Fibroblast of lung (primary cell): ENCODE data around the gene TIAM2. TPM values are rescaled to one million over a fixed set of nuclear protein-coding genes. Genes with fewer than 3 reads are reported as not detected.

Source experiments
- DNase-seq, 2 donors: peaks; one replicate each; pipeline versions ENCODE4 v3.0.0 to v3.0.0-alpha.2; 2010; ENCODE audit warnings: low read depth in 2 of 2
- H2AFZ ChIP-seq: 2 replicates; pipeline ENCODE4 v1.5.1; 2012; ENCODE audit warnings: low read length, control low read depth, inconsistent platforms
- H3K27ac ChIP-seq: 2 replicates; pipeline ENCODE4 v1.5.1; 2011; ENCODE audit warnings: low read length, control low read depth; ENCODE audit not compliant: insufficient read depth
- H3K27me3 ChIP-seq: 2 replicates; pipeline ENCODE4 v1.5.1; 2011; ENCODE audit warnings: mild to moderate bottlenecking, low read length; ENCODE audit not compliant: control insufficient read depth, insufficient read depth
- H3K36me3 ChIP-seq: 2 replicates; pipeline ENCODE4 v1.5.1; 2011; ENCODE audit warnings: low read length; ENCODE audit not compliant: control insufficient read depth, insufficient read depth
- H3K4me1 ChIP-seq: 2 replicates; pipeline ENCODE4 v1.5.1; 2011; ENCODE audit warnings: low read length; ENCODE audit not compliant: control insufficient read depth, insufficient read depth; ENCODE audit errors: extremely low read depth
- H3K4me2 ChIP-seq: 2 replicates; pipeline ENCODE4 v1.5.1; 2011; ENCODE audit warnings: low read length, control low read depth; ENCODE audit not compliant: insufficient read depth; ENCODE audit errors: extremely low read depth
- H3K4me3 ChIP-seq, 4 experiments: fragments of 200-600 bp in 1 of 4; sonication (generic) in 1 of 4; replicated peaks in 1 of 4; 2 replicates each; pipeline ENCODE4 v1.5.1; 2011 to 2016; ENCODE audit warnings: low read length in 4 of 4, low read depth in 3 of 4, mild to moderate bottlenecking in 3 of 4, control low read depth in 2 of 4, inconsistent platforms in 1 of 4, mixed read lengths in 1 of 4; ENCODE audit not compliant: insufficient read depth in 1 of 4; ENCODE audit errors: control extremely low read depth in 1 of 4
- H3K79me2 ChIP-seq: 2 replicates; pipeline ENCODE4 v1.5.1; 2012; ENCODE audit warnings: mild to moderate bottlenecking, low read length, inconsistent platforms; ENCODE audit not compliant: control insufficient read depth, insufficient read depth
- H3K9ac ChIP-seq: 2 replicates; pipeline ENCODE4 v1.5.1; 2011; ENCODE audit warnings: mild to moderate bottlenecking, low read length, control low read depth; ENCODE audit not compliant: insufficient read depth
- H3K9me3 ChIP-seq: 2 replicates; pipeline ENCODE4 v1.5.1; 2012; ENCODE audit warnings: low read depth, low read length; ENCODE audit not compliant: control insufficient read depth, insufficient read depth
- H4K20me1 ChIP-seq: 2 replicates; pipeline ENCODE4 v1.5.1; 2011; ENCODE audit warnings: low read length; ENCODE audit not compliant: control insufficient read depth, insufficient read depth; ENCODE audit errors: extremely low read depth
- EZH2 ChIP-seq: IDR thresholded peaks from 2 replicates; pipeline ENCODE4 v1.5.1; 2012; ENCODE audit warnings: low read length, control low read depth, mild to moderate bottlenecking; ENCODE audit errors: missing control alignments
- polyA plus RNA-seq, 2 donors: library from polyadenylated mRNA; depleted of rRNA in 1 of 2; stranded (reverse) in 1 of 2; unstranded in 1 of 2; fragments of >200 nt; gene quantifications; 2 replicates each; pipeline ENCODE4 v1.2.1, GENCODE V29; 2011 to 2012; ENCODE audit warnings: missing spikeins in 1 of 2
- total RNA-seq: library from RNA; depleted of rRNA; stranded (reverse); fragments of >200 nt; gene quantifications from 2 replicates; pipeline ENCODE4 v1.2.1, GENCODE V29; 2014
- TF ChIP-seq, protein P1 (sequence below), 2 donors: IDR thresholded peaks in 1 of 2; conservative IDR thresholded peaks in 1 of 2; 1 replicate in 1 of 2; 2 replicates in 1 of 2; pipeline ENCODE4 v1.5.1; 2011 to 2012; ENCODE audit warnings: low read length in 2 of 2, control low read depth in 1 of 2, inconsistent platforms in 1 of 2, low read depth in 1 of 2, mild to moderate bottlenecking in 1 of 2

Gene TIAM2
- total and polyA plus RNA-seq, 2 donors (not counting 1 experiment from before 2014, with no cell fraction given): 6.2 to 11.2 TPM

DNA sequence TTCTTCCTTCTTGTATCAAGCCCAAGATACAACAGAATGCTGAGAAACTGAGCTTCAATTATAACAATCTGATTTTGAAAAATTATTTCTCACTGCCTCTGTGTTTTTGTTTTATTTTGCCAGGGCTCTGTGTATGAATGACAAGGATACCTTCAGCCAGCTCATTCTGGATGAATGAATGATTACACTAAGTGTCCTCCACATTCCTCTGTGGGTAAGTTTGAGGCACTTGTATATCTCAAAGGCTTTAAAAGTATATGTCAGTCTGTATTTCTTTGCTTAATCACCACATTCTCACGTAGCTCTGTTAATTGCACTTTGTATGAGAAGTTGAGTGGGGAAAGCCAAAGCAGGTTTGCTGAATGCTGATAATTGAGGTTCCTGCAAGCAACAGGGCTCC is 95.1 kb downstream of the TIAM2 start:
- no peaks in the 10 kb centered on the region for H3K79me2 ChIP-seq
- DNase-seq: no peak
- H3K4me2 ChIP-seq: no peak overlapping the region
- no peak overlapping the region for H3K4me3 ChIP-seq
- H3K9ac ChIP-seq: no peak overlapping the region
- TF ChIP-seq, protein P1, sequence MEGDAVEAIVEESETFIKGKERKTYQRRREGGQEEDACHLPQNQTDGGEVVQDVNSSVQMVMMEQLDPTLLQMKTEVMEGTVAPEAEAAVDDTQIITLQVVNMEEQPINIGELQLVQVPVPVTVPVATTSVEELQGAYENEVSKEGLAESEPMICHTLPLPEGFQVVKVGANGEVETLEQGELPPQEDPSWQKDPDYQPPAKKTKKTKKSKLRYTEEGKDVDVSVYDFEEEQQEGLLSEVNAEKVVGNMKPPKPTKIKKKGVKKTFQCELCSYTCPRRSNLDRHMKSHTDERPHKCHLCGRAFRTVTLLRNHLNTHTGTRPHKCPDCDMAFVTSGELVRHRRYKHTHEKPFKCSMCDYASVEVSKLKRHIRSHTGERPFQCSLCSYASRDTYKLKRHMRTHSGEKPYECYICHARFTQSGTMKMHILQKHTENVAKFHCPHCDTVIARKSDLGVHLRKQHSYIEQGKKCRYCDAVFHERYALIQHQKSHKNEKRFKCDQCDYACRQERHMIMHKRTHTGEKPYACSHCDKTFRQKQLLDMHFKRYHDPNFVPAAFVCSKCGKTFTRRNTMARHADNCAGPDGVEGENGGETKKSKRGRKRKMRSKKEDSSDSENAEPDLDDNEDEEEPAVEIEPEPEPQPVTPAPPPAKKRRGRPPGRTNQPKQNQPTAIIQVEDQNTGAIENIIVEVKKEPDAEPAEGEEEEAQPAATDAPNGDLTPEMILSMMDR (conservative IDR thresholded peaks at IDR 0.05 in 1 of 2, IDR thresholded peaks at IDR 0.05 in 1 of 2; ENCODE audit: low read depth in 1 of 2, low read length in 2 of 2): no peak
- no peak for TF ChIP-seq EZH2
- H3K36me3 ChIP-seq: no peaks in the 10 kb centered on the region
- H3K27ac ChIP-seq: no peak overlapping the region
- H2AFZ ChIP-seq: no peak overlapping the region
- no peaks in the 10 kb centered on the region for H3K9me3 ChIP-seq
- no peaks in the 10 kb centered on the region for H3K4me1 ChIP-seq
- no peaks in the 10 kb centered on the region for H4K20me1 ChIP-seq
- no peaks in the 10 kb centered on the region for H3K27me3 ChIP-seq

GRCh38 chr6:155091756-155092155 is 96.6 kb downstream of the TIAM2 start:
- H3K36me3 ChIP-seq: no peaks in the 10 kb centered on the region
- H3K9ac ChIP-seq: no peak overlapping the region
- H4K20me1 ChIP-seq: no peaks in the 10 kb centered on the region
- DNase-seq: no peak
- no peaks in the 10 kb centered on the region for H3K9me3 ChIP-seq
- H3K4me3 ChIP-seq: no peak overlapping the region
- TF ChIP-seq, protein P1 (conservative IDR thresholded peaks at IDR 0.05 in 1 of 2, IDR thresholded peaks at IDR 0.05 in 1 of 2; ENCODE audit: low read depth in 1 of 2, low read length in 2 of 2): no peak
- no peak for TF ChIP-seq EZH2
- no peaks in the 10 kb centered on the region for H3K4me1 ChIP-seq
- no peak overlapping the region for H2AFZ ChIP-seq
- H3K79me2 ChIP-seq: no peaks in the 10 kb centered on the region
- H3K27ac ChIP-seq: no peak overlapping the region
- no peak overlapping the region for H3K4me2 ChIP-seq
- H3K27me3 ChIP-seq: no peaks in the 10 kb centered on the region

DNA sequence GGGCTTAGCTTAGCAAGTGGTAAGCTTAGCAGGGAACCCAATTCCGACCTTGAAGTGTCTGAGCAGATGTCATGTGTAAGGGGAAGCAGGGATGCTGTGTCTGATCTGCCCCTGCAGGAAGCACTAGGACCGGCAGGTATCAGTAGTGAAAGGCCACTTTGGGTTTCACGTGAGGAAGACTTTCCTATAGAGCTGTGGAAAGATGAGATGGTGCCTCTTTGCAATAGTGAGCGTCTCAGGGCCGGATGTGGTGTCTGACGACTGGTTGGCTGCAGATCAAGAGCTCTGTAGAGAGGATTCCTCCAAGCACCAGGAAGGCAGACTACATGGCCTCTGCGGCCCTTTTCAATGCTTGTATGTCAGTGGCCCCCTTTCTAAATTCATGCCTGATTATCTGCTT is 98.3 kb downstream of the TIAM2 start:
- DNase-seq: no peak
- TF ChIP-seq, protein P1 (conservative IDR thresholded peaks at IDR 0.05 in 1 of 2, IDR thresholded peaks at IDR 0.05 in 1 of 2; ENCODE audit: low read depth in 1 of 2, low read length in 2 of 2): no peak
- TF ChIP-seq EZH2: no peak
- Histone ChIP-seq H3K4me2 (no peak overlapping the region), H3K79me2 (no peaks in the 10 kb centered on the region), H4K20me1 (no peaks in the 10 kb centered on the region), H3K27me3 (no peaks in the 10 kb centered on the region), H3K9ac (no peak overlapping the region), H3K27ac (no peak overlapping the region), H2AFZ (no peak overlapping the region), H3K36me3 (no peaks in the 10 kb centered on the region), H3K4me1 (no peaks in the 10 kb centered on the region), H3K9me3 (no peaks in the 10 kb centered on the region), H3K4me3 (no peak overlapping the region)
